ENCODE data around the gene NPPA. TPM values are rescaled to one million over a fixed set of nuclear protein-coding genes. Genes with fewer than 3 reads are reported as not detected.

The NPPA gene
- total RNA-seq, 6 experiments from 2014 or later: 0.27 to 2.3 (median 1.3) TPM; not detected in 2

GRCh38 chr1:11839727-11840705, 7.6 kb downstream of the NPPA start:
- H3K4me1 ChIP-seq: peaks cover 0 to 51% (median 27%) of the 10 kb centered on the region in 4 donors
- no peaks in the 10 kb centered on the region for H3K9me3 ChIP-seq
- TF ChIP-seq CTCF (IDR thresholded peaks at IDR 0.05) (no peak), POLR2A (IDR thresholded peaks at IDR 0.05) (no peak)
- no peak overlapping the region for H3K4me3 ChIP-seq
- no peaks in the 10 kb centered on the region for H3K27me3 ChIP-seq
- DNase-seq (peak in 2 of 3 donors; percentile 81 to 86), ATAC-seq (peak; percentile 20 to 58 (median 48))
- intact Hi-C loops (cut with DNase I): loop anchor here (2.0 to 10.0 kb wide), 3 partner anchors 53 to 127 kb away; no protein-coding TSS in a partner anchor
- 32% methylated on average over 9 of the region's 20 CpGs for WGBS (ENCODE audit: insufficient coverage, low coverage, low lambda C conversion rate, missing lambda C conversion rate)
- H3K27ac ChIP-seq: peak overlapping the region; percentile 28 to 87 (median 81)
- H3K36me3 ChIP-seq: peaks cover 0 to 59% (median 15%) of the 10 kb centered on the region in 4 donors

GRCh38 chr1:11838349-11839272, 9.0 kb downstream of the NPPA start:
- Histone ChIP-seq H3K4me1 (peaks cover 0 to 48% (median 25%) of the 10 kb centered on the region in 4 donors), H3K4me3 (no peak overlapping the region), H3K27ac (peak overlapping the region in 2 of 3 donors; percentile 59 to 87), H3K27me3 (no peaks in the 10 kb centered on the region), H3K36me3 (peaks cover 2 to 67% (median 24%) of the 10 kb centered on the region in 4 donors), H3K9me3 (no peaks in the 10 kb centered on the region)
- TF ChIP-seq CTCF (IDR thresholded peaks at IDR 0.05) (peak; percentile 97 to 99 (median 98)), POLR2A (IDR thresholded peaks at IDR 0.05) (no peak)
- ATAC-seq (peak; percentile 69 to 74 (median 70)), DNase-seq (peak; percentile 81 to 85 (median 82))
- intact Hi-C loops (cut with DNase I): loop anchor here (2.0 to 10.0 kb wide), 3 partner anchors 54 to 129 kb away; no protein-coding TSS in a partner anchor
- 16% methylated on average over 9 of the region's 40 CpGs for WGBS (ENCODE audit: insufficient coverage, low coverage, low lambda C conversion rate, missing lambda C conversion rate)

- H3K4me3 ChIP-seq: no peak overlapping the region
- intact Hi-C loops (cut with DNase I): loop anchor here (2.0 to 10.0 kb wide), 3 partner anchors 55 to 129 kb away; no protein-coding TSS in a partner anchor
- ATAC-seq (no peak), DNase-seq (no peak)
- H3K4me1 ChIP-seq: peaks cover 0 to 41% (median 21%) of the 10 kb centered on the region in 4 donors
- WGBS (ENCODE audit: insufficient coverage, low coverage, low lambda C conversion rate, missing lambda C conversion rate): 74% methylated on average over 9 of the region's 11 CpGs
- no peaks in the 10 kb centered on the region for H3K27me3 ChIP-seq
- H3K36me3 ChIP-seq: peaks cover 2 to 70% (median 28%) of the 10 kb centered on the region in 4 donors
- TF ChIP-seq POLR2A (IDR thresholded peaks at IDR 0.05) (no peak), CTCF (IDR thresholded peaks at IDR 0.05) (no peak)
- no peak overlapping the region for H3K27ac ChIP-seq
- H3K9me3 ChIP-seq: no peaks in the 10 kb centered on the region
Measured at GRCh38 chr1:11837767-11838348, 9.7 kb downstream of the NPPA start.
